Ovary (tissue), 3 donors: Measurements from ENCODE around the gene RAB42.

Experiments used
- CTCF ChIP-seq, 3 donors: fragments of 450-650 bp in 2 of 3; fragments of 200-600 bp in 1 of 3; IDR thresholded peaks; one replicate each; pipeline versions ENCODE4 v1.5.1 to v1.8.0; 2016 to 2022; ENCODE audit warnings: antibody characterized with exemption in 3 of 3, mild to moderate bottlenecking in 1 of 3
- POLR2A ChIP-seq: fragments of 450-650 bp; IDR thresholded peaks from one replicate; pipeline ENCODE4 v1.6.1; 2017; ENCODE audit warnings: antibody characterized with exemption, mild to moderate bottlenecking, moderate library complexity
- donor health status: DM: no; HTN: no; CAD: no.

- TF ChIP-seq CTCF (IDR thresholded peaks at IDR 0.05), result peak; percentile 42 to 81 (median 74)
- TF ChIP-seq POLR2A, result no peak
Measured at GRCh38 chr1:28602536-28603439, 10.7 kb downstream of the RAB42 start.
